Right renal cortex interstitium (tissue), 3 donors: ENCODE data around the gene OR2Y1. TPM values are rescaled to one million over a fixed set of nuclear protein-coding genes. Genes with fewer than 3 reads are reported as not detected.
A peak's percentile ranks its signal among the peaks of the same experiment; 100 is the strongest.
"Not testable (repeated sequence)": the region's sequence is repeated elsewhere in the genome, so short reads cannot be mapped to it uniquely, and the experiment has no call there.

Experiments
- DNase-seq, 3 donors: peaks; one replicate each; pipeline ENCODE4 v3.0.0-alpha.2; 2013; ENCODE audit warnings: low read depth in 3 of 3, low spot score in 2 of 3
- polyA plus RNA-seq, 3 donors: library from polyadenylated mRNA; unstranded; fragments of 120-200 nt; gene quantifications; one replicate each; pipeline ENCODE4 v1.2.1, GENCODE V29; 2013; ENCODE audit not compliant: insufficient read length in 3 of 3

Gene OR2Y1
- polyA plus RNA-seq, 3 donors = not detected

DNA sequence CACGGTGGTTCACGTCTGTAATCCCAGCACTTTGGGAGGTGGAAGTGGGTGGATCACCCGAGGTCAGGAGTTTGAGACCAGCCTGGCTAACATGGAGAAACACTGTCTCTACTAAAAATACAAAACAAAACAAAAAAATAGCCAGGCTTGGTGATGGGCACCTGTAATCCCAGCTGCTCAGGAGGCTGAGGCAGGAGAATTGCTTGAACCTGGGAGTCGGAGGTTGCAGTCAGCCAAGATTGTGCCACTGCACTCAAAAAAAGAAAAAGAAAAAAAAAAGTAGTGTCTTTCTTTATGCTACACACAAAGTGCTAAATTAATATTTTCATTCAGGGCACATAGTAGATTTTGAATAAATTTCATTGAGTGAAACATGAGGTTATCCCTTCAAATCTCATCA, 1.1 kb upstream of the OR2Y1 start:
- not testable (repeated sequence) for DNase-seq

DNA sequence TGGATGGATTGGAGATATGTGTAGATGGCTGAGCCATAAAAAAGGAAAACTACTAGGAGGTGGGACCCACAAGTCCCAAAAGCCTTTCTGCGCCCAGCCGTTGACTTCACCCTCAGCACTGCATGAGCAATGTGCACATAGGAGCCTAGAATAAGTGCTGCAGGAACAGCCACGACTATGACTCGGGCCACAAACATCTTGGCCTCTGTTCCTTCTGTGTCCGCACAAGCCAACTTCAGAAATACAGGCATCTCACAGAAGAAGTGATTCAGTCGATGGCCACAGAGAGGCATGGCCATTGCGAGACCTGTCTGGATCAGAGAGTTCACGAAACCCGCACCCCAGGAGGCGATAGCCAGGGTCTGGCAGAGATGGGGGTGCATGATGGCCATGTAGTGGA, 587 bp downstream of the OR2Y1 start:
- DNase-seq = no peak

DNA sequence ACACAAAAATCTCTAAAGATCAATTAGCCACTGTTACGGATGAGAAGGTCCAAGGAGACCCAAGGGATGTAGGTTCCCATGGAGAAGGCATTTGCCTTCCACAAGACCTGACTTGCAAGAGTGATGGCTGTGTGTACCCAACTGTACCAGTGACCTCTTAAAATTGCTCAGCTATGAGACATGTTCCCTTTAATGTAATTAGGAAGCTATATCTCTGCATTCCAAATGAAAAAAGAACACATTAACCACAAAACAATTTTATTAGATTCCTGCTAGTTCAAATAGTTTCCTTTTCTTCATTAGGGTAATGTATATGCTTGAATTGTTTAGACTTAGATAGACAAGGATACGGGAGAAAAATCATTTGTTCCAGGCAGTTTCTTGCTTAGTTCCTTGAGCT, 3.3 kb downstream of the OR2Y1 start:
- DNase-seq = no peak

DNA sequence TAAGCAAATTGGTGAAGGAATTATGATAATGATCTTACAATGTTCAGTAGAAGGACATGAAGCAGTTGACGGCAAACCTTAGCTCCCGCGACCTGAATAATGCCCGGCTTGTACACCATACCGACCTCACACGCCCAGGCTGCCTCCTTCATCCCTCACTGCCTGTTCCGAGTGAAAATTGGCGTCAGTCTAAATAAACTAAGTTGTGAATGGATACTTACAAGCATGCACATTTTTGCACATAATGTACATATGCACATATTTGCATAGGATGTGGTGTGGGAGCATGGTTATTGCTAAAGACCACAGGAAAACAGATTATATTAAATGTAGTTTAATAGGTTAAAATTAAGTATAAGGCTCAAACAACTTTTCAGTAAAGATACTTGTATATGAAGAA, 14.9 kb downstream of the OR2Y1 start:
- DNase-seq = no peak

DNA sequence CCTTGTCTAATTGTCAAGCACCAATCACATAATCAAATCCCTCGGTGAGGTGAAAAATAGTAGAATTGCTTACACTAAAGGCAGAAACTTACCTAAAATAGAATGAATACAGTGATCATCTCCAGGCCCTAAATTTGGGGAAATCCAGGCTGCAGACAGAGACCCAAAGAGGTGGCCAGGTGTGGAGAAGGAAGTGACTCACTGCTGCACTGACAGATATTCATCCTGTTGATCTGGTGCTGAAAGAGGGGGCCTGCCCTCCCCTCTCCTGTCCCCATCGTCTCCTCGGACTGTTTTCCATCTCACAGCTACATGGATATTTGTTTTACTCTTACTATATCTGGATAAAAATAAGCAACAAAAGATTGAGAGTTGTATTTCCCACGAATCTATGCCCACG, 15.9 kb downstream of the OR2Y1 start:
- DNase-seq = no peak

DNA sequence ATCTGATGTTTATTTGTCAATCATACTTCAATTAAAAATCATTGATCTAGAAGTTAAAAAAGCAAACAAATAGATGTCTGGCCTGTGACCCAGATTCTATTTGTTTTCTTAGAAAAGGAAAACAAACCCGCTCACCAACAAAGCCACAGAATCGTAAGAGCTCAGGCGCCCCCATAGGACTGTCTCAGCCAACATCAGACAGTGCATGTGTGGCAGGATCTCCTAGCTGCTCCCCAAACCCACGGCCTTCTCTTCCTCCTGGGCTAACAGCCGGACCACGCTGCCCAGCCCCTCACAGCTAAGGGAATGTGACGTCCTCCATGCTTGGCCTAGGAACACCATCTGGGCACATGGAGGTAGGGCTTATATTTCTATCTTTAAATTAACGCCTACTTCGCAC, 19.4 kb downstream of the OR2Y1 start:
- no peak for DNase-seq

DNA sequence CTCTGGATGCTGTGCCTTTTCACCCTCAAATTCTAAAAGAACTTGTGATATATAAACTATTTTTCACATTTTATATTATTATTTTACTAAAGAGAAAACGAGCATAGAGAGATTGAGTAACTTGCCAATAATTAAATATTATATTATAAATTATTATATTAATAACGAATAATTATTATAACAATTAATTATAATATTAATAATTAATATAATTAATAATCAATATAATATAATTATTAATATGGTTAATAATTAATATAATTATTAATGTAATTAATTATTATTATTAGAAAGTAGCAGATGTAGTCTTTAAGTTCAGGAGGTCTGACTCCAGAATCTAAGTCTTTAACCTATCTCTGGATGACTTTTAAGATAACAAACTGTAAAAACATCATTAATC, 20.1 kb downstream of the OR2Y1 start:
- no peak for DNase-seq

DNA sequence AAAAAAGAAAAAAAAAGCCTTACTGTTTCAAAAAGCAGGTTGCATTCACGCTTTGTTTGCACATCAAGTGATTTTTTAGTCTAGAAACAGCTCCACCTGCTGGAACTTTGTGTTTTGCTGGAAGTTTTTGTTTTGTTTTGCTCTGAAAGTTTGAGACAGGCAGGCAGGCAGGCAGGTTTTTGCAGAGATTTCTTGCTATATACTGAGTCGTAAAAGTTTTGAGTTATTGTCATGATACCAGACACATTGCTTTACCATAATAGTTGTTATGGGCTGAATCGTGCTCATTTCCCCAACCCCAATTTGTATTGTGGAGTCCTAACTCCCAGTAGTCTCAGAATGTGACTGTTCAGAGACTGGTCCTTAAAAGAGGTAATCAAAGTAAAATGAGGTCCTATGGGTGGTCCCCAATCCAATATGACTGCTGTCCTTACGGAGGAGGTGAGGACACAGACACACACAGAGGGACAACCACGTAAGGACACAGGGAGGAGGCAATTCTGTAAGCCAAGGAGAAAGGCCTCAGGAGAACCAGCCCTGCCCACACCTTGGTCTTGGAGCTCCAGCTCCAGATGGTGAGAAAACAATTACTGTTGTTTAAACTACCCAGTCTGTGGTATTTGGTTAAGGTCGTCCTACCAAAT, 20.9 kb downstream of the OR2Y1 start:
- DNase-seq = peak; percentile 19 to 35 (median 23)

DNA sequence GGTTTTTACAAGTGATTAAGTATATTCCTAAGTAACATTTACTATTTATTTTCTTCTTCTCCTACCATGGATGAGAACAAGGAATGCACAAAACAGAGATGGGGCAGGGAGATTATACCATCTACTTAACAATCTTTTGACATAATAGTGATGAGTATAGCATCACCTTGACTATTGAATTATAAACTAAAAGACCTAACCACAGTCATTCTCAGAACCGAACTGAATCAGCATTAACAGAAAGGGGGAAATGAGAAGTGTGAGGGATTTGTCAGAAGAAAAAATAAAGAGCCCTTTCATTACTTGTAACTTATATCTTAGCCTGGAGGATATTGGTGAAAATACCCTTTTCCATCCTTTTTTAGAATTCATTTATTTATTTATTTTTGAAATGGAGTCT, 21.9 kb downstream of the OR2Y1 start:
- no peak for DNase-seq

DNA sequence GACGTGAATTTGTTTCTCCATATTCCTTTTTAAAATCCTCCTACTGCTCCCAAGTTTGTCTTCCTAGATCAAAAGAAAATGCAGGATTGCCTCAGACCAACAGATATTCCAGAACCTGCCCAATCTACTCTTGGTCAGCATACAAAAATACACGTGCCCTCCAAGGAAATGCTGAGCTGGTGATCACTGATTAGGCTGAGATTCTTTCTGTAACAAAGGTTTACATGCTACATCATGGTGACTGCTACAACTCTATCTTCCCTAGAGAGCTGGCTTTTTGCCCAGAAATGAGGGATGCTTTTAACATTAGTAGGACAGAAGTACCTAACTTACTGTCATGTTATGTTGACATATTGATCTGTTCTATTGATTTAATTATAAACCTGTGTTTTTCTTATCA, 35.5 kb downstream of the OR2Y1 start:
- no peak for DNase-seq

DNA sequence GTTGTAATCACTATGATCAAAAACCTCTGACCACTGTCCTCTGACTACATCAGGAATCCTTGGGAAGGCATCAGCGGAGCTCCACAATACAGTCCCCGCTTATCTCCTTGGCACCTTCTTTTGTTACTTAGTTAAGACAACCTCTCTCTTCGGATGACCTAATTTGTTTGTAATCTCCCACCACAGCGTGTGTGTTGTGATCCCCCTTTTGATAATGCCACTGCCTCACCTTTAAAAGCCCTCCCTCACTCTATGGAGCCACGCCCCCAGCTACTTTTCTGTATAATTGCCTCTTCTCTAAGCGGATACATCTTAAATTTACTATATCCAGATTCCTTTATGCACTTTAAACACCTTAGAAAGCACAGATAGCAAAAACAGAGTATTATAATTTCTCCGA, 35.9 kb downstream of the OR2Y1 start:
- DNase-seq = no peak

DNA sequence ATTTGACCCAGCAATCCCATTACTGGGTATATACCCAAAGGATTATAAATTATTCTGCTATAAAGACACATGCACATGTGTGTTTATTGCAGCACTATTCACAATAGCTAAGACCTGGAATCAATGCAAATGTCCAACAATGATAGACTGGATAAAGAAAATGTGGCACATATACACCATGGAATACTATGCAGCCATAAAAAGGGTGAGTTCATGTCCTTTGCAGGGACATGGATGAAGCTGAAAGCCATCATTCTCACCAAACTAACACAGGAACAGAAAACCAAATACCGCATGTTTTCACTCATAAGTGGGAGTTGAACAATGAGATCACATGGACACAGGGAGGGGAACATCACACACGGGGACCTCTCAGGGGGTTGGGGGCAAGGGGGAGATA, 36.5 kb downstream of the OR2Y1 start:
- not testable (repeated sequence) for DNase-seq

DNA sequence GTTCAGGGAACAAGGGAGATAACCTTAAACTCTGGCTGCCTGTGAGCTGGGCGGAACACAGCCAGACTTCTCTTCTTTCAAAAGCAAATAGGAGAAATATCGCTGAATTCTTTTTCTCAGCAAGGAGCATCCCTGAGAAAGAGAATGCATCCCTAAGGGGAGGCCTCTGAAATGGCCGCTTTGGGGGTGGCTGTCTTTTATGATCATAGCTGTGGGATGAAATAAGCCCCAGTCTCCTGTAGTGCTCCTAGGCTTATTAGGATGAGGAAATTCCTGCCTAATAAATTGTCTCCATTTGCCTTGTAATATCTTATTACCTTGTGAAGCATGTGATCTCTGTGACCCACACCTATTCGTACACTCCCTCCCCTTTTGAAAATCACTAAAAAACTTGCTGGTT, 39.4 kb downstream of the OR2Y1 start:
- not testable (repeated sequence) for DNase-seq

DNA sequence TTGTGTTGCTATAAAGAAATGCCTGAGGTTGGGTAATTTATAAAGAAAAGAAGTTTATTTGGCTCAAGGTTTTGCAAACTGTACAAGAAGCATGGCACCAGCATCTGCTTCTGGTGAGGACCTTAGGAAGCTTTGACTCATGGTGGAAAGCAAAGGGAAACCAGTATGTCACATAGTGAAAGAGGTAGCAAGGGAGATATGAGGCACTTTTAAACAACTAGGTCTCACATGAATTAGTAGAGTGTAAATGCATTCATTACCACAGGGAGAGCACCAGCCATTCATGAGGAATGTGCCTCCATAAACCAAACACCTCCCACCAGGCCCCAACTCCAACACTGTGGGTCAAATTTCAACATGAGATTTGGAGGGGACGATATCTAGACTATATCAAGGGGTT, 40.8 kb downstream of the OR2Y1 start:
- no peak for DNase-seq

DNA sequence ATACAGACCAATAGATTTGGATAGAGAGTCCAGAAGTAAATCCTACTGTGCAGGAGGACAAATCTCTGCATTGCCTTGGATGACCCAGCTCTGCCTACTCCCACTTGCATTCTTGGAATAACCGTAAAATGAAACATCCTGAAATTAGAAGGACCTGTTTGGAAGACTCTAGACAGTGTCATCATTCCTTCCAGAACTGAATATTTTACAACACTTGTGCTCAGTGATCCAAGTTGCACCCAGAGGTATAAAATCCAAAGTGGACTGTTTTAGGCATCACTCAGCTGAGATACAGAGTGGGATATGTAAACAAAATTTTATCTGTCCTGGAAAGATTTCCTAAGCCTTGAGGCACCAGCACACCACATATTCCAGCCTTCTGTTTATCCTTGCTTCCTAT, 43.7 kb downstream of the OR2Y1 start:
- no peak for DNase-seq

DNA sequence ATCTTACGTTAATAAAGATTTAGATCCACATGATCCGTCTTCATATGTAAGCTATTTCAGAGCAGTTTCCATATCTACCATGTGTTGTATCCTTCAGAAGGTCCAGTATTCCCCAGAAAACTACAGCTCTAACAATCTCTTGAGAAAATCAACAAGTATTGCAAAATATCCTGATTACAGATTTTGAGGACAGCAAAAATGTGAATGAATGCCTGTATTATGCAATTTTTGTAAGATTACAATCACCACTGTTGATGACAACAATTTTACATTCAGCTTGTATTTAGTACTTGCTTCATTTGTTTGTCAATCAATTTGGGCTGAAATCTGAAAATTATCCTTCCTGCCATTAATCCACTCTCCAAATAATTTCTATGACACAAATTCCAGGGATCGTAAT, 47.4 kb downstream of the OR2Y1 start:
- DNase-seq = no peak

DNA sequence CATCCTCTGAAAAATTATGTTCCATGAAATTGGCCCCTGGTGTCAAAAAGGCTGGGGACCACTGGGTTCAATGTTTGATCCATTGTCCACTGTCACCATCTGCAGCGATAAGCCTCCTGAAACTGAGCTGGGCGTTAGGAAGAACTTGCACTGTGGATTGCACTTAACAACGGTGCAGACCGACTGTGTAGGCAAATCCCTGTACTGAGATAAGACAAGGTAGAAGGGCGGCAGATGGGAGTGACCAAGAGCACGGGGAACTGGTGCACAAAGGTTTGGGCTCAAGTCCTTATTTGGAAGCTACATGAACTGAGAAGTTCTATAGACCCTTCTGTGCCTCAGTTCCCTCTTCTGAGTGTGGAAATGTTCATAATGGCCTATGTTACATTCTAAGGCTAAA, 48.8 kb downstream of the OR2Y1 start:
- no peak for DNase-seq

DNA sequence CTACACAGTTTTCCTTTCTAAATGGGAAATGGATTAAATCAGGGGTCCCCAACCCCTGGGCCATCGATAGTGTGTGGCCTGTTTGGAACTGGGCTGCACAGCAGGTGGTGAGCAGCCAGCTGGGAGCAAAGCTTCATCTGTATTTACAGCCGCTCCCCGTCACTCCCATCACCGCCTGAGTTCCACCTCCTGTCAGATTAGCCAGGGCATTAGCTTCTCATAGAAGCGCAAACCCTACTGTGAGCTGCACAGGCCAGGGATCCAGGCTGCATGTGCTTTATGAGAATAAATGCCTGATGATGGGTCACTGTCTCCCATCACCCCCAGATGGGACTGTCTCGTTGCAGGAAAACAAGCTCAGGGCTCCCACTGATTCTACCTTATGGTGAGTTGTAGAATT, 49.3 kb downstream of the OR2Y1 start:
- no peak for DNase-seq

DNA sequence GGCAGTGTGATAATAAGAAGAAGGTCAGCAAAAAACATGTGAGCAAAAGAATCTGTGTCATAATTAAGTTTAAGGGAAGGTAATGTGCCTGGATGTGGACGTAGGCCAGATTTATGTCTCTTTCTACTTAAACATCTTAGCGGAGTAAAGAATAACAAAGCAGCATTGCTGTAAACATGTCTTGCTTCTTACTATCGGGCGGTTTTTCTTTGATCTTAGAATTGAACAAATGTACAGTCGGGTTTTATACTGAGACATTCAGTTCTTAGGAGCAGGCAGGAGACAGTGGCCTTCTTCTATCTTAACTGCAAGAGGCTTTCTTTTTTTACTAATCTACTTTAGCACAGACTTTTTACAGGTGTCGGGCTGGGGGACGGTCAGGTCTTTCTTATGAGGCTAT, 50.1 kb downstream of the OR2Y1 start:
- DNase-seq = no peak
